Measurements from ENCODE around the gene PHACTR4. TPM values are rescaled to one million over a fixed set of nuclear protein-coding genes. Genes with fewer than 3 reads are reported as not detected.
"Not testable (repeated sequence)": the region's sequence is repeated elsewhere in the genome, so short reads cannot be mapped to it uniquely, and the experiment has no call there.

Gene PHACTR4
- total RNA-seq, 2 donors from 2014 or later = 14.5 to 32.6 TPM

DNA sequence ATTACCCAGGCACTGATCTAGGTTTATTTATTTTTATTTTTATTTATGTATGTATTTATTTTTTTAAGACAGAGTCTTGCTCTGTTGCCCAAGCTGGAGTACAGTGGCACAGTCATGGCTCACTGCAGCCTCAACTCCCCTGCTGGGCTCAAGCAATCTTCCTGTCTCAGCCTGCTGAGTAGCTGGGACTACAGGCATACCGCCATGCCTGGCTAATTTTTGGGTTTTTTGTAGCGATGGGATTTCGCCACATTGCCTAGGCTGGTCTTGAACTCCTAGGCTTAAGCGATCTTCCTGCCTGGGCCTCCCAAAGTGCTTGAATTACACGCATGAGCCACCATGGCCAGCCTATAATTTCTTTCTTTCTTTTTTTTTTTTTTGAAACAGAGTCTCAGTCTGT is 9.4 kb downstream of the PHACTR4 start:
- H3K36me3 ChIP-seq (replicated peaks in 1 of 2; ENCODE audit: insufficient read depth in 1 of 2, low read depth in 2 of 2) = no peaks in the 10 kb centered on the region
- no peak overlapping the region for H3K27ac ChIP-seq
- H3K27me3 ChIP-seq = no peaks in the 10 kb centered on the region
- intact Hi-C loops (cut with DNase I) = no loop called here
- H3K4me1 ChIP-seq = peaks cover 16% of the 10 kb centered on the region
- no peaks in the 10 kb centered on the region for H3K9me3 ChIP-seq
- WGBS, 2 donors = 95 to 99% methylated on average over 5 of the region's 5 CpGs
- DNase-seq = no peak
- TF ChIP-seq POLR2A (IDR thresholded peaks at IDR 0.05) = no peak
- TF ChIP-seq, protein P1, sequence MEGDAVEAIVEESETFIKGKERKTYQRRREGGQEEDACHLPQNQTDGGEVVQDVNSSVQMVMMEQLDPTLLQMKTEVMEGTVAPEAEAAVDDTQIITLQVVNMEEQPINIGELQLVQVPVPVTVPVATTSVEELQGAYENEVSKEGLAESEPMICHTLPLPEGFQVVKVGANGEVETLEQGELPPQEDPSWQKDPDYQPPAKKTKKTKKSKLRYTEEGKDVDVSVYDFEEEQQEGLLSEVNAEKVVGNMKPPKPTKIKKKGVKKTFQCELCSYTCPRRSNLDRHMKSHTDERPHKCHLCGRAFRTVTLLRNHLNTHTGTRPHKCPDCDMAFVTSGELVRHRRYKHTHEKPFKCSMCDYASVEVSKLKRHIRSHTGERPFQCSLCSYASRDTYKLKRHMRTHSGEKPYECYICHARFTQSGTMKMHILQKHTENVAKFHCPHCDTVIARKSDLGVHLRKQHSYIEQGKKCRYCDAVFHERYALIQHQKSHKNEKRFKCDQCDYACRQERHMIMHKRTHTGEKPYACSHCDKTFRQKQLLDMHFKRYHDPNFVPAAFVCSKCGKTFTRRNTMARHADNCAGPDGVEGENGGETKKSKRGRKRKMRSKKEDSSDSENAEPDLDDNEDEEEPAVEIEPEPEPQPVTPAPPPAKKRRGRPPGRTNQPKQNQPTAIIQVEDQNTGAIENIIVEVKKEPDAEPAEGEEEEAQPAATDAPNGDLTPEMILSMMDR (IDR thresholded peaks at IDR 0.05) = no peak
- H3K4me3 ChIP-seq = no peak overlapping the region
- no peak for ATAC-seq

DNA sequence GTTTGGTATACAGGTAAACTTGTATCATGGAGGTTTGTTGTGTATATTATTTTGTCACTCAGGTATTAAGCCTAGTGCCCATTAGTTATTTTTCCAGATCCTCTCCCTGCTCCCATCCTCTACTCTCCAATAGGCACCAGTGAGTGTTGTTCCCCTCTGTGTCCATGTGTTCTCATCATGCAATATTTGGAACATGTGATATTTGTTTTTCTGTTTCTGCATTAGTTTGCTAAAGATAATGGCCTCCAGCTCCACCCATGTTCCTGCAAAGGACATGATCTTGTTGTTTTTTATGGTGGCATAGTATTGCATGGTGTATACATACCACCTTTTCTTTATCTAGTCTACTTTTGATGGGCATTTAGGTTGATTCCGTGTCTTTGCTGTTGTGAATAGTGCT is 10.9 kb downstream of the PHACTR4 start:
- no peak overlapping the region for H3K27ac ChIP-seq
- DNase-seq (no peak), ATAC-seq (no peak)

GRCh38 chr1:28383785-28384184 is 14.2 kb downstream of the PHACTR4 start:
- intact Hi-C loops (cut with DNase I); H3K36me3 ChIP-seq (replicated peaks in 1 of 2; ENCODE audit: insufficient read depth in 1 of 2, low read depth in 2 of 2); H3K9me3 ChIP-seq; DNase-seq; H3K4me1 ChIP-seq; H3K27me3 ChIP-seq; H3K4me3 ChIP-seq; H3K27ac ChIP-seq; ATAC-seq: not testable (repeated sequence)
- 94 to 97% methylated on average over 4 of the region's 4 CpGs for WGBS, 2 donors

More for the DNA sequence above, 10.9 kb downstream of the PHACTR4 start:
- 56 to 59% methylated on average over 1 of the region's 1 CpG for WGBS, 2 donors
- Histone ChIP-seq H3K4me3 (no peak overlapping the region), H3K36me3 (replicated peaks in 1 of 2; ENCODE audit: insufficient read depth in 1 of 2, low read depth in 2 of 2) (no peaks in the 10 kb centered on the region), H3K9me3 (no peaks in the 10 kb centered on the region), H3K27me3 (no peaks in the 10 kb centered on the region), H3K4me1 (peaks cover 5% of the 10 kb centered on the region)
- TF ChIP-seq POLR2A (IDR thresholded peaks at IDR 0.05) = no peak
- TF ChIP-seq, protein P1 (IDR thresholded peaks at IDR 0.05) = no peak
- intact Hi-C loops (cut with DNase I) = no loop called here

GRCh38 chr1:28392027-28392652 is 22.6 kb downstream of the PHACTR4 start:
- ATAC-seq = no peak
- no peaks in the 10 kb centered on the region for H3K27me3 ChIP-seq
- H3K4me1 ChIP-seq = peaks cover 5% of the 10 kb centered on the region
- no peak for DNase-seq
- no peaks in the 10 kb centered on the region for H3K9me3 ChIP-seq
- TF ChIP-seq, protein P1 (IDR thresholded peaks at IDR 0.05) = no peak
- no peak for TF ChIP-seq POLR2A (IDR thresholded peaks at IDR 0.05)
- no peak overlapping the region for H3K4me3 ChIP-seq
- intact Hi-C loops (cut with DNase I) = no loop called here
- no peaks in the 10 kb centered on the region for H3K36me3 ChIP-seq (replicated peaks in 1 of 2; ENCODE audit: insufficient read depth in 1 of 2, low read depth in 2 of 2)
- no peak overlapping the region for H3K27ac ChIP-seq
- 82 to 95% methylated on average over 6 of the region's 6 CpGs for WGBS, 2 donors

DNA sequence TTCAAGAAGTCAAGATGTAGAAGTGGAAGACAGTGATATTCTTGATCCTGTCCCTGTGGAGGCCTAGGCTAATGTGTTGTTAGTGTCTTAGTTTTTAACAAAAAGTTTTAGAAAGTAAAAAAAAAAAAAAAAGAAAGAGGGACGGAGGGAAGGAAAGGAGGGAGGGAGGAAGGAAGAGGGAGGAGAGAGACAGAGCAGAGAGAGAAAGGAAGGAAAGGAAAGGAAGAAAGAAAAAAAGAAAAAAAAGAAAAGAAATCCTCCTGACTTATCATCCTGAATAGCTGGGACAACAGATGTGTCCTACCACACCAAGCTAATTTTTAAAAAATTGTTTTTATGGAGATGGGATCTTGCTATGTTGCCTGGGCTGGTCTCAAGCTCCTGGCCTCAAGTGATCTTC is 24.6 kb downstream of the PHACTR4 start:
- ATAC-seq = no peak
- H3K27ac ChIP-seq = no peak overlapping the region
- H3K27me3 ChIP-seq = no peaks in the 10 kb centered on the region
- H3K4me1 ChIP-seq = peaks cover 5% of the 10 kb centered on the region
- H3K36me3 ChIP-seq (replicated peaks in 1 of 2; ENCODE audit: insufficient read depth in 1 of 2, low read depth in 2 of 2) = no peaks in the 10 kb centered on the region
- 75 to 77% methylated on average over 1 of the region's 1 CpG for WGBS, 2 donors
- no peak overlapping the region for H3K4me3 ChIP-seq
- no peaks in the 10 kb centered on the region for H3K9me3 ChIP-seq
- TF ChIP-seq, protein P1 (IDR thresholded peaks at IDR 0.05) = no peak
- no peak for TF ChIP-seq POLR2A (IDR thresholded peaks at IDR 0.05)
- DNase-seq = no peak
- intact Hi-C loops (cut with DNase I) = no loop called here
